Measurements from ENCODE around the gene TNFRSF19.
"Not testable (repeated sequence)": the region's sequence is repeated elsewhere in the genome, so short reads cannot be mapped to it uniquely, and the experiment has no call there.

TNFRSF19 gene

DNA sequence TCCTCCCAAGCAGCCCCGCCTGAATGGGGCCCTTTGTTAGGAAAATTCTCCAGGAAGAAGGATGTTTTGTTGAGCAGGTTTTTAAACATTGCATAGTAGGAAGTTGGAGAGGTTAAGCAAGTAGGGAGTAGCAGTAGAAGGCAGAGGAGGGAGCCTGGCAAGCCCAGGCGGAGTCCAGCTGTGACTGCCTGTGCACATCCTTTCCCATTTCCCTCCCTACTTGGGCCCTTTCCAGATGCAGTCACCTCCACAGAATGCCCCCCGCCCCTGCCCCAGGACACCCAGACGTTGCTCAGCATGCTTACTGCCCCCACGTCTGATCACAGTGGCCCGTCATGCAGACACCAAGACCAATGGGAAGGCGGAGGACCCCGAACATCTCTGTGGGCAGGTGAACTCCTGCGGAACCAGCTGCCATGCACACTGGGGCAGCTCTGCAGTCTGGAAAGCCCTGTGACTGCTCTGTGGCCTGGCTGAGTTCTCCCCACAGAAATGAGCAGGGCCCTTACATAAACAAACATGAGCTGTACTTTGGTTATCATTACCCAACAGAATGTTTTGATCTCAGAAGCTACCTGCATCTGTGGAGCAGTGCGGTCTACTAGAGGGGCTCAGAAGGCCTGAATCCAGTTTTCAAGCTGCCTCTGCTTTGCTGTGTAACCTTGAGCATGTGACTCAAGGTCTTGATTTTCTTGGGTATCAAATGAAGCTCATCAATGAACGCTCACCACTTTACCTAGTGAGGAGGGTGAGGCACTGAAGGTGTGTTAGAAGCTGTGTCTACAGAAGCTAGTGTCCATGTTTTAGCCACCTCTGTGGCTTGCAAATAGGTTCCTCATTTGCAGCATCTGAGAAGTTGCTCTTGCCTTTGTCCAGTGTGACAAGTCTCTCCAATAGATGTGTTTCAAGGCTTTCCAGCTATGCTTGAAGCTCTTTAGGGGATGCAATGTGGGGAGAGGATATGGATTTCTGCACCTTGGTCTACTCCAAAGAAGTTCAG, 84.2 kb downstream of the TNFRSF19 start:
- DNase-seq (ENCODE audit: low read depth in 2 of 2): no peak

DNA sequence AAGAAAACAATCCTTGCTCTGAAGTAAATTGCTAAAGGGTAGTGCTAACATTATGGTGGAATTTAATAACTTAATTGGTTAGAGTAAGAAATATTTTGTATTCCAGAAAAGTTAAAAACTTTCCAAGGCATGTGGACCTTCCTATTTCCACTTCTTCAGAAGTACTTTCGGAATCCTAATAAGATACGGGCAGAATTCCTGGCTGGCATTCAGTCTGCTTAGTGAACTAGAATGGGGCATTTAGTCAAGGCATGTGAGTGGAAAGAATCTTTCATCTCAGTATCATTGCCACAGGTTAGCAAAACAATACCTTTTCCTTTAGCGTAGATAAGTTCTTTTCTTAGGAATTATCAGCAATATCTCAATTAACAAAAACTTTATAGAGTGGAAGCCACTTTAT, 85.1 kb downstream of the TNFRSF19 start:
- DNase-seq (ENCODE audit: low read depth in 2 of 2): no peak

DNA sequence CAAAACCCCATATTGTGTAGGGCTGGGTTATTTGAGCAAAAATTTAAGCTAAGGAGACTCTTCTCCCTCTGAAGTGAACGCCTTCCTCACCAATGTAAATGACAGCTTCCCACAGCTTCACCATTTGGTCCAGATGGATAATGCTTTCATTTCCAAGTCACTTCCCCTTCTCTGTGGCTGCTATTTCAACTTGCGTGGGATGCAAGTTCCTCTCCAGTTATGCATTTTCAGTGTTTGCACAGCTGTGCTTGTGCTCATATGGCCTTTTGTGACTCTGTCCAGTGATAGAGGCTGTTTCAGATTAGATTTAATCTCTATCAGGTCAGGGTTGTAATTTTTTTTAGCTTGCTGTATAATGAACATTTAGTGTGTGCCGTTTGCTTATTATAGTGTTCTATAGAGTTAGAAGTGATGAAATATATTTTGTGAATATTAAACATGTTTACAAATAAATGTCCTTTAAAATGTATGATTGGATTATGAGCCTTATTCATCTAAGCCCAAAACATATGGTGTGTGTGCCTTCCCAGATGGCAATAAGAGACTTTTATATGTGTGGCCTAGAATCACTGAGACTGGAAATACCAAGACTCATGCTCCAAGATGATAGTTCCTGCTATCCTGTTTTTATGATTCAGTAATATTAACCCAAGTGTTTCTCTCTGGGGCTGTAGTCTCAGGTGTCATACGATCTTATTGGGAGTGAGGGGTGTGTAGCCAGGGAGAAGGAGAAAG, 86.6 kb downstream of the TNFRSF19 start:
- no peak for DNase-seq (ENCODE audit: low read depth in 2 of 2)

DNA sequence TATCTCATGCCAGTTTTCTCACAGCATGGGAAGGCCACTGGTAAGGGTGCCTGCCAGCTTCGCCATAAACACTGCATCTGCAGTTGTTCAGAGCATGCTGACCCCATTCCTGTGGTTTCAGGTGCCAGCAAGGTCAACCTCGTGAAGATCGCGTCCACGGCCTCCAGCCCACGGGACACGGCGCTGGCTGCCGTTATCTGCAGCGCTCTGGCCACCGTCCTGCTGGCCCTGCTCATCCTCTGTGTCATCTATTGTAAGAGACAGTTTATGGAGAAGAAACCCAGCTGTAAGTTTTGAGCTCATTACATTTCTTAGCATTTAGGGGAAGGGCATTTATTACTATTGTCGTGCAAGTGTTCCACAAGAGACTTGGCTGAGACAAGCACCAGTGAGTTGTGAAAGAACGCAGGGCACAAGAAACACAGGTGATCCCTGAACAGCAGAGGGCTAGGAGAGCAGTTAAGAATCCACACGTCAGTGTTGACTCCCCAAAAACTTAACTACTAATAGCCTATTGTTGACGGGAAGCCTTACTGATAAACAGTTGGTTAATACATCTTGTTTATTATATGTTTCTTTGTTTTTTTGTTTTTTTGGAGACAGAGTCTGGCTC, 88.8 kb downstream of the TNFRSF19 start:
- DNase-seq (ENCODE audit: low read depth in 2 of 2): no peak

DNA sequence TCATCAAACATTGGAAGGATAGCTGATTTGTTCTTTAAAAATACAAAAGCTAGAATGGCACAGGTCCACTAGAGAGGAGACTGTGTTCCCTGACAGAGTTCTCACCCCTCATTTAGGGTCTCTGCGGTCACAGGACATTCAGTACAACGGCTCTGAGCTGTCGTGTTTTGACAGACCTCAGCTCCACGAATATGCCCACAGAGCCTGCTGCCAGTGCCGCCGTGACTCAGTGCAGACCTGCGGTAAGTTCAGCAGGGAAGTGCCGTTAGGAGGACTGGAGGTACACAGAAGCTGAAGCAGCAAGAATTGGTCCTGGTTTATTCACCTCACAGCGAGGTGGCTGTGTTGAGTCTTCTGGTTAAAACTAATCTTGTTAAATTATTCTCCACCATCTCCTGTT, 90.0 kb downstream of the TNFRSF19 start:
- DNase-seq (ENCODE audit: low read depth in 2 of 2): no peak

DNA sequence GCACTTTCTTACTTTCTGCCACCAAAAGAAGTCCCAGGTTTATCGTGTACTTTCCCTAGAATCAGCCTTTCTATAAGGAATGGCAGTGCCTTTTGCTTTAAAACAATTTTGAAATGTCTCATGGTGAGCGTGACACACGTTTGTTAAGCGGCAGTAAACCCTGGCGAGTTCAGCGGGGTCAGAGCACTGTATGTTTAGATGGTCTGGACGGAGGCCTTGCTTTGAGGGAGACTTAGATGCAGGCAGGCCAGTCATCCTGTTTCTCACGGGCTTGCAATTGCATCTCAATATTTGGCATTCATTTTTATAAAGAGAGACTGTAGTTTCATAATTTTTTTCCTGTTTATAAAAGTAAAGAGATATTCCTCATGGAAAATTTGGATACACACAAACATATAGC, 96.4 kb downstream of the TNFRSF19 start:
- no peak for DNase-seq (ENCODE audit: low read depth in 2 of 2)

DNA sequence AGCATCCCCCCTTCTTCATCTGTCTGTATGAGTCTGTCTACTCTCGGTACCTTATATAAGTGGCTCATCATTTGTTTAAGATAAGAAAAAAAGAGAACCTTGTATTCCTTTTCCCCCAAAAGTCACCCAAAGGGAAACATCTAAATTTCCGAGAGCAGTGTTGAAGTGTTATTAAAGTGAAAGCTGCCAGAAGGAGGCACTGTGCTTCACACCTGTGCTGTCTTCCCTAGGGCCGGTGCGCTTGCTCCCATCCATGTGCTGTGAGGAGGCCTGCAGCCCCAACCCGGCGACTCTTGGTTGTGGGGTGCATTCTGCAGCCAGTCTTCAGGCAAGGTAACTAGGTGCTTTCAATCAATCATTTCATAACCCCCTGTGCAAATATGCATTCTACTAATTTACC, 97.5 kb downstream of the TNFRSF19 start:
- no peak for DNase-seq (ENCODE audit: low read depth in 2 of 2)

DNA sequence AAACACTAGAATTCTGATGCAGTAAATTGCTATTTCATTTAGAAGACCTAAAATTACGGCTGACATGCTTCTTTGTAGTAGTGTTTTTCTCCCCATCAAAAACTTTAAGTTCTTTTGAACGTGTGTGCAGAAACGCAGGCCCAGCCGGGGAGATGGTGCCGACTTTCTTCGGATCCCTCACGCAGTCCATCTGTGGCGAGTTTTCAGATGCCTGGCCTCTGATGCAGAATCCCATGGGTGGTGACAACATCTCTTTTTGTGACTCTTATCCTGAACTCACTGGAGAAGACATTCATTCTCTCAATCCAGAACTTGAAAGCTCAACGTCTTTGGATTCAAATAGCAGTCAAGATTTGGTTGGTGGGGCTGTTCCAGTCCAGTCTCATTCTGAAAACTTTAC, 98.3 kb downstream of the TNFRSF19 start:
- no peak for DNase-seq (ENCODE audit: low read depth in 2 of 2)

DNA sequence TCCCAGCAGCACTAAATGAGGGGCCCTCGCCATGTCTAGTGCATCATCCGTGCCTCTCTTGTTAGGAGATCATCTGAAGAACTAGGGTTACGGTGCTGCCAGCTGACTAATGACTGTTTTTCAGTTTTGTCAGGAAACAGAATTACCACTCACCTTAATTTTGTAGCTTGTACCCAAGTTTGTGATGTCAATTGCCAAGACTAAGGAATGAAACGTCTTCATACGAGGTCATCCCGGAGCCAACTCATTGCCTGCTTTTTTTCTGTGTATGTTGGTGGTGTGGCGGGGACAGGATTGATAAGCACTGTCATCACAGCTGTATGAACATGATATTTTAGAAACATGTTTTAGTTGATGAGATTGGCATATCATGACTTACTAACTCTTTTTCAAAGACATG, 100.6 kb downstream of the TNFRSF19 start:
- DNase-seq (ENCODE audit: low read depth in 2 of 2): no peak

DNA sequence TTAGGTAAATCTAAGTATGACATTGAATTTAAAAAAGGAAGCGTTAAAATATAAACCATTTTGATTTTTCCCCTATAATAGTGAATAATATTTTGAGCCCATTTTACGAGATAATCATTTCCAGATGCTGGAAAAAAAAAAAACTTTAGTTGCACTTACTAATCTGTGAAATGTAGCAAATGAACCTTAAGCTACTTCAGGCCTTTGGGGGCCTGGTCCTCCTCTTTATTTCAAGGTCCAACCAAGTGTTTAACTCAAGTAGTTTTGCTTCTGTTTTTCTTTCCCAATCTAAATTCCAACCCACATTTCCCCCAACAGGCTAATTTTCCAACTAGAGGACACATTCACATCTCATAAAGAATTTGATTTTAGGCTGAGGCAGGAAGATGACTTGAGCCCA, 101.2 kb downstream of the TNFRSF19 start:
- no peak for DNase-seq (ENCODE audit: low read depth in 2 of 2)

DNA sequence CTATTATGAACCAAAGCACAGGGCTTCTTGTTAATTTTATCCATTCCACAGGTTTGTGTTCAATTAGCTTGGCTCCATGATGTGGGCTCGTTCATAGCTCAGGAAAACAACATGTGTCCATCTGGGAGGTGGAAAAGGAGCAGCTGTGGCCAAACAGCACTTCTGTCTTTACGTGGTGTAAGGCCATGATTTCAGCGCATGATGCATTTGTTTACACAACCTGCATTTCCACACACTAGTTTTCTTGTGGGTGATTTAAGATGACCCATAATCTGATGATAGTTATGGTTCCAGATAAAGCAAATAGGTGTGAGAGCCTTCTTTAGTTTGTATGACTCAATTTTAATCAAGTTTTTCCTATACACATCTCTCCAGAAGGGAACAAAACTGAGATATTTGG, 101.7 kb downstream of the TNFRSF19 start:
- no peak for DNase-seq (ENCODE audit: low read depth in 2 of 2)

DNA sequence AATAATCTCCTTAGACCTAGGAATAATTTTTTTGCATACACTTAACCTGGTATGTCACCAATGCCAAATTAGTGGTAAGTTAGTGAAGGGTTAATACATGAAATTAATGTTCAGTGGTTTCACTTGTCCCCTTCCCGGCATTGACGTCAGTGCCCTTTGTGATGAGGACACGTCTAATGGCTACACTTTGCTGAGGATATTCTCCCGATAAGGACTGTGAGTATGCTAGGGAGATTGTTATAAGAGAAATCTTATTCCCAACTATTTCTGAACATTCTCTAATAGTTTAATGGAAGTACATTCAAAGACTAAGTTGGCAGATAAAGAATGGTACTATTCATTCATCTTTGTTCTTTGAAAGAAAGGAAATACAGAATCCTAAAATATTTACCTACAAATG, 102.4 kb downstream of the TNFRSF19 start:
- DNase-seq (ENCODE audit: low read depth in 2 of 2): no peak

DNA sequence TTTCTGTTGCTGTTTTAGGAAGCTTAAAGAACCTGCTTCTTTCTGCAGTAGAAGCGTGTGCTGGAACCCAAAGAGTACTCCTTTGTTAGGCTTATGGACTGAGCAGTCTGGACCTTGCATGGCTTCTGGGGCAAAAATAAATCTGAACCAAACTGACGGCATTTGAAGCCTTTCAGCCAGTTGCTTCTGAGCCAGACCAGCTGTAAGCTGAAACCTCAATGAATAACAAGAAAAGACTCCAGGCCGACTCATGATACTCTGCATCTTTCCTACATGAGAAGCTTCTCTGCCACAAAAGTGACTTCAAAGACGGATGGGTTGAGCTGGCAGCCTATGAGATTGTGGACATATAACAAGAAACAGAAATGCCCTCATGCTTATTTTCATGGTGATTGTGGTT, 103.1 kb downstream of the TNFRSF19 start:
- DNase-seq (ENCODE audit: low read depth in 2 of 2): no peak

DNA sequence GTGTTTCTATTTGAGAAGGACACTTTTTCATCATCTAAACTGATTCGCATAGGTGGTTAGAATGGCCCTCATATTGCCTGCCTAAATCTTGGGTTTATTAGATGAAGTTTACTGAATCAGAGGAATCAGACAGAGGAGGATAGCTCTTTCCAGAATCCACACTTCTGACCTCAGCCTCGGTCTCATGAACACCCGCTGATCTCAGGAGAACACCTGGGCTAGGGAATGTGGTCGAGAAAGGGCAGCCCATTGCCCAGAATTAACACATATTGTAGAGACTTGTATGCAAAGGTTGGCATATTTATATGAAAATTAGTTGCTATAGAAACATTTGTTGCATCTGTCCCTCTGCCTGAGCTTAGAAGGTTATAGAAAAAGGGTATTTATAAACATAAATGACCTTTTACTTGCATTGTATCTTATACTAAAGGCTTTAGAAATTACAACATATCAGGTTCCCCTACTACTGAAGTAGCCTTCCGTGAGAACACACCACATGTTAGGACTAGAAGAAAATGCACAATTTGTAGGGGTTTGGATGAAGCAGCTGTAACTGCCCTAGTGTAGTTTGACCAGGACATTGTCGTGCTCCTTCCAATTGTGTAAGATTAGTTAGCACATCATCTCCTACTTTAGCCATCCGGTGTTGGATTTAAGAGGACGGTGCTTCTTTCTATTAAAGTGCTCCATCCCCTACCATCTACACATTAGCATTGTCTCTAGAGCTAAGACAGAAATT, 103.8 kb downstream of the TNFRSF19 start:
- DNase-seq (ENCODE audit: low read depth in 2 of 2): no peak

DNA sequence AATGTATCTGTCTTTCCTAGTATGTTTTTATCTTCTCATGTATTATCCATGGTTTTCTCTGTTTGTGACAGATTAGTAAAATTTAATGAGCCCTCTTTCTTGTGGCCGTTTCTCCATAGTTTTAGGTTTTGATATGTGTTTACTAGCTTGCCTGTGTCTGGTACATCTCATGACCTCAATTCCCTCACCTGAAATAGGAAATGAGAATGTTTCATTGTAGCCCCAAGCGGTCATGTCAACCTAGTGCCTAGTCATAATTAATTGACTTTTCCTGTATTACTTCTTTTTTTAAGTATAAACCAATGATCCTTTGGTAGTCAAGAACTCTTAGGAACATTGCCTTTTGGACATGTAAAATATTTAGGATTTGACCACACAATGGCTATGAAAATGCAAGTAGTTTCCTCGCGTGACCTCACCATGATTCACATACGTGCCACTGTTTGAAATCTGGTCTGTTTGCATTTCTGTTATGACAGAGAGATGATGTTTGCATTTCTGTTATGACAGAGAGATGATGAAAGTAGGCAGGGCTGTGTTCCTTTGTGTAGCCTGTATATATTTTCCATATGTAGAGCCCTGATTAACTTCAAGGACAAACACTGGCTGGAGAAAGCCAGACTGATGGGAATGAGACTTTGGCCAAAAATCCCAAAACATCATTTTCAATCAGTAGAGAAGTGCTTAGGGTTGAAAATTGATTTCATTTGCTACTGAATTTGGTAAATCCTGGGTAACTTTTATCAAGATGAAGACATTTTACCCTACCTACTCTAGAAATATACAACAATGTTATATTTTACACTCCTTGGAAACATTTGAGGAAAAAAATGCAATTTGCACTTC, 104.8 kb downstream of the TNFRSF19 start:
- no peak for DNase-seq (ENCODE audit: low read depth in 2 of 2)

DNA sequence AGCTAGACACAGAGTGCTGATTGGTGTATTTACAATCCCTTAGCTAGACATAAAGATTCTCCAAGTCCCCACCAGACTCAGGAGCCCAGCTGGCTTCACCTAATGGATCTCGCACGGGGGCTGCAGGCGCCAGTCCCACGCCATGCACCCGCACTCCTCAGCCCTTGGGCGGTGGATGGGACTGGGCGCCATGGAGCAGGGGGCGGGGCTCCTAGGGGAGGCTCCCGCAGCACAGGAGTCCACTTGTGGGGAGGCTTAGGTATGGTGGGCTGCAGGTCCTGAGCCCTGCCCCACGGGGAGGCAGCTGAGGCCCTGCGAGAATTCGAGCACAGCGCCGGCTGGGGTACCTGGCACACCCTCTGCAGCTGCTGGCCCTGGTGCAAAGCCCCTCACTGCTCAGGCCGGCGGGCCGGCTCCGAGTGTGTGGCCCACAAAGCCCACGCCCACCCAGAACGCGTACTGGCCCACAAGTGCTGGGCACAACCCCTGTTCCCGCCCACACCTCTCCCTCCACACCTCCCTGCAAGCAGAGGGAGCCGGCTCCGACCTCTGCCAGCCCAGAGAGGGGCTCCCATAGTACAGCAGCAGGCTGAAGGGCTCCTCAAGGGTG, 107.6 kb downstream of the TNFRSF19 start:
- DNase-seq (ENCODE audit: low read depth in 2 of 2): not testable (repeated sequence)

DNA sequence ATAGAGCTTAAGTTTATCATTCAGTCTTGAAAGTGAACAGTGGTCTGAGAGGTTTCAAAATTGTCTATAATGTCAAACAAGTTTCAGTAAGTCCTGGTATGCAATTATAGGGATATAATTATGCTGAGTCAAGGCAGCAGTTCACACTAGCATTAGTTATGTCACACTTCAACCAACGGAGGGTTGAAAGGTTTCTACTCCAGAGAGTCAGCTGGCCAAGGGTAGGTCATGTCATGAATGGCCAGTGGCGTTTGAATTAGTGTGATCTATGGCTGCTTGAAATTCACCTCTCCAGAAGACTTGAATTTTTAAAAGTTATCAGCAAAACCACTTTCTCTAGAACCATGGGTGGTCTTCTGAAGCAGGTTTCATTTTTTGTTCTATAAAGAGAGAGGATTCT, 108.6 kb downstream of the TNFRSF19 start:
- no peak for DNase-seq (ENCODE audit: low read depth in 2 of 2)

DNA sequence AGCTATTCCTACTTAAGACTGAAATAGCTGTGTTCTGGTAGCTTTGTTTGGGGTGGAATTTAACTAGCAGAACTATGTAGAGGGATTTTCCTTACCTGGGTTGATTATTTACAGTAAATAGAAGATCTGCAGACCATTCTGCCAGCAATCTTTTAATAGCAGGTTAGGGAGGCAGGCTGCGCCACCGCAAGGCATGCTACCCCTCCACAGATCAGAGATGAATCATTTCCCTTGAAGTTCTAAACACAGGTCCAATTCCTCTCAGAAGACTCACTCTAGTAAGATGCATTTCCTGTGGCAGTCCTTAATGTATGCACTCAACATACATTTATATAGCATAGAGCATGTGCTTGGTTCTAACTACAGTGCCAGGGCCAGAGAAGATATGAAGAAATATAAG, 109.0 kb downstream of the TNFRSF19 start:
- DNase-seq (ENCODE audit: low read depth in 2 of 2): no peak

DNA sequence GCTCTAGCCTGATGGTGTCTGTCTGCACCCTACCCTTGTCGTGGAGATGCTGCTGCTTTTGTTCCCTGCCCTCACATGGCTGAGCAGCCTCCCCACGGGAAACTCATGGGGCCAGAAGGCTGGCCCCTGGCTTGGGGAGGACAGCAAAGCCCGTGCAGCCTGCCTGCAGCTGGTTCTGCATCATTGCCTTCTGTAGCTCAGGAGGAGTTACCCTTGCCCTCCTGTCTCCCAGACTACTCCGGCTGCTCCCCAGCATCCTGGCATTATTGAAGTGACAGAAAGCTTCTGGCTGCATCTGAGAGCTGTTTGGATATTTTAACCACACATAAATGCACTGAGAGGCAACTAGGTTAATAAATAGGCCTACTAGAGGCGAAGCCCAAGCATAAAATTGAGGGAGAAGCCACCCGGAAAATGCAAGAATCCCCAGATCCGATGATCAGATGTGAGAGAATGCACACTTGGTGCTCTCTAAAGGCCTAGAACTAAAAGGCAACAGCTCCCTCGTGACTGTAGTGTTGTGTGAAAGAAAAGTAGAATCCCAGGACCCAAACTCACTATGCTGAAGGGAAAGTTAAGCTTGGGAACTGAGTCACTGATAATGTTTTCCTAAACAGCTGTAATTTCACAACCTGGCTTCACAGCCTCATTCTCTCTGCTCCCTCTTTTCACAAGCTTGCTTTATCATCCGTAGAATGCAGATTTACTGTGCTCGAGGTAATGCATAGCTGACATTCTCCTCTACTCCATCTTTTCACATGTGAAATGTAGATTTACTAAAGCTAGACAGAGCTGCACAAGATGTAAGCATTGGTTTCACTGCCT, 110.8 kb downstream of the TNFRSF19 start:
- DNase-seq (ENCODE audit: low read depth in 2 of 2): no peak

DNA sequence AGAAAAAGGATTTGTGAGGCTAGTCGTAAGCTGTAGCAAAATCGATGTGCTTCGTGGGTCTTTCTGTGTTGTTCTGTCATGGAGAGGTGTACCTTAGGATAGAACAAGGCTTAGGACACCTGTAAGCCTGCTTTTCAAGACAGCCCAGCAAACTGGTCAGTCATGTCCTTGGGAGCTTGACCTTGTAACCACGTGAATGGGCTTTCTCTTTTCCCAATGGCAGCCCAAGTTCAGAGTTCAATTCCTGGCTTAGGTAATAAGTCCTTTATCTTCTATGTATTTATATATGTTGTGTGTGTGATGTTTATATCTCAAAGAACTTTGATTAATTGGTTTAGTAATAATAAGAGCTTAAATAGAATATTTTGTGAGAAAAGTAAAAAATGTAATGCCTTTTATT, 112.9 kb downstream of the TNFRSF19 start:
- no peak for DNase-seq (ENCODE audit: low read depth in 2 of 2)

Measured in stimulated activated CD8-positive, alpha-beta memory T cell treated with anti-CD3 and anti-CD28 coated beads, Interleukin-2, amount 100 ng/mL, for 1 hour (primary cell).